ENCODE measurements around the gene PREPL.
"Not testable (repeated sequence)": the region's sequence is repeated elsewhere in the genome, so short reads cannot be mapped to it uniquely, and the experiment has no call there.

Gene PREPL

GRCh38 chr2:44361330-44362206, at the start of gene PREPL, which contains the start of gene CAMKMT:
Gene PREPL, minus strand, starts transcription at chr2:44361494. Its CDS starts 15,152 bp downstream, at chr2:44346342.
Gene CAMKMT, plus strand, starts transcription at chr2:44361947.
- peak; percentile 86 for DNase-seq (ENCODE audit: low read depth, low spot score)

GRCh38 chr2:44398243-44398897, 37.1 kb upstream of the PREPL start:
- no peak overlapping the region for H3K27ac ChIP-seq
- DNase-seq (ENCODE audit: low read depth, low spot score): no peak

More at GRCh38 chr2:44361330-44362206, at the start of gene PREPL, which contains the start of gene CAMKMT:
- H3K27ac ChIP-seq: peak within 1 kb of the TSS; percentile 81

- DNase-seq (ENCODE audit: low read depth, low spot score): no peak
- H3K27ac ChIP-seq: no peak overlapping the region
These were observed 36.3 kb upstream of the PREPL start for GRCh38 chr2:44397447-44398175.

GRCh38 chr2:44392338-44392943, 31.1 kb upstream of the PREPL start:
- no peak for DNase-seq (ENCODE audit: low read depth, low spot score)
- no peak overlapping the region for H3K27ac ChIP-seq

GRCh38 chr2:44389895-44390294, 28.6 kb upstream of the PREPL start:
- no peak for DNase-seq (ENCODE audit: low read depth, low spot score)
- no peak overlapping the region for H3K27ac ChIP-seq

GRCh38 chr2:44388877-44389276, 27.6 kb upstream of the PREPL start:
- H3K27ac ChIP-seq: no peak overlapping the region
- no peak for DNase-seq (ENCODE audit: low read depth, low spot score)

GRCh38 chr2:44385226-44385625, 23.9 kb upstream of the PREPL start:
- not testable (repeated sequence) for DNase-seq (ENCODE audit: low read depth, low spot score); H3K27ac ChIP-seq

- DNase-seq (ENCODE audit: low read depth, low spot score): no peak
- no peak overlapping the region for H3K27ac ChIP-seq
These were observed 16.2 kb upstream of the PREPL start for GRCh38 chr2:44377486-44377885.

- H3K27ac ChIP-seq: no peak overlapping the region
- DNase-seq (ENCODE audit: low read depth, low spot score): no peak
These were observed 11.0 kb upstream of the PREPL start for GRCh38 chr2:44372246-44372645.

GRCh38 chr2:44371445-44371844, 10.2 kb upstream of the PREPL start:
- DNase-seq (ENCODE audit: low read depth, low spot score): no peak
- no peak overlapping the region for H3K27ac ChIP-seq

- no peak for DNase-seq (ENCODE audit: low read depth, low spot score)
- H3K27ac ChIP-seq: no peak overlapping the region
These were observed 8.1 kb upstream of the PREPL start for GRCh38 chr2:44369392-44369791.

GRCh38 chr2:44367591-44367990, 6.3 kb upstream of the PREPL start:
- no peak overlapping the region for H3K27ac ChIP-seq
- DNase-seq (ENCODE audit: low read depth, low spot score): no peak

- DNase-seq (ENCODE audit: low read depth, low spot score): no peak
- no peak overlapping the region for H3K27ac ChIP-seq
These were observed 3.3 kb upstream of the PREPL start for GRCh38 chr2:44364604-44365003.

GRCh38 chr2:44362207-44363015, 1.1 kb upstream of the PREPL start:
- DNase-seq (ENCODE audit: low read depth, low spot score): no peak
- peak overlapping the region; percentile 81 for H3K27ac ChIP-seq

- no peak for DNase-seq (ENCODE audit: low read depth, low spot score)
- H3K27ac ChIP-seq: peak overlapping the region; percentile 81
These were observed 455 bp downstream of the PREPL start for GRCh38 chr2:44360749-44361329.

GRCh38 chr2:44358503-44358902, 2.8 kb downstream of the PREPL start:
- no peak overlapping the region for H3K27ac ChIP-seq
- no peak for DNase-seq (ENCODE audit: low read depth, low spot score)

- no peak for DNase-seq (ENCODE audit: low read depth, low spot score)
- no peak overlapping the region for H3K27ac ChIP-seq
These were observed 6.5 kb downstream of the PREPL start for GRCh38 chr2:44354761-44355160.

- H3K27ac ChIP-seq: no peak overlapping the region
These were observed 8.8 kb downstream of the PREPL start for GRCh38 chr2:44352510-44352909.

GRCh38 chr2:44351676-44352075, 9.6 kb downstream of the PREPL start:
- DNase-seq (ENCODE audit: low read depth, low spot score): no peak
- H3K27ac ChIP-seq: no peak overlapping the region

More at GRCh38 chr2:44352510-44352909, 8.8 kb downstream of the PREPL start:
- DNase-seq (ENCODE audit: low read depth, low spot score): no peak
